SK-N-MC (cell line): Measurements from ENCODE around the gene WDR70.

Experiments
- EZH2 ChIP-seq: fragments of 200-600 bp; sonication (generic); IDR thresholded peaks from one replicate; pipeline ENCODE4 v1.6.1; 2017; ENCODE audit warnings: antibody characterized with exemption
- FOXP2 ChIP-seq: optimal IDR thresholded peaks from 2 replicates; pipeline ENCODE3; 2011; ENCODE audit warnings: mild to moderate bottlenecking, moderate library complexity; ENCODE audit not compliant: insufficient read depth; ENCODE audit errors: extremely low read length, control extremely low read depth
- POLR2AphosphoS5 ChIP-seq: IDR thresholded peaks from 2 replicates; pipeline ENCODE4 v1.6.1; 2012; ENCODE audit warnings: mild to moderate bottlenecking, low read depth, low read length, borderline replicate concordance

- TF ChIP-seq EZH2: no peak
- TF ChIP-seq POLR2AphosphoS5: no peak
- TF ChIP-seq FOXP2: no peak
Measured at GRCh38 chr5:37767961-37768360, 388.8 kb downstream of the WDR70 start.
